T-helper 17 cell (primary cell): ENCODE results near the gene ELL. TPM values are rescaled to one million over a fixed set of nuclear protein-coding genes. Genes with fewer than 3 reads are reported as not detected.

Experiments
- ATAC-seq: fragments of 150-1000 bp; cut with Tn5 transposase; 2 replicates; pipeline ENCODE4 v1.10.0; 2021; ENCODE audit warnings: mild to moderate bottlenecking, moderate library complexity
- DNase-seq, 3 donors: peaks; one replicate each; pipeline versions ENCODE4 v3.0.0 to v3.0.0-alpha.2; 2020 to 2021
- H3K9me3 ChIP-seq: one replicate; pipeline ENCODE4 v1.7.0; 2013; ENCODE audit warnings: low read length, mild to moderate bottlenecking; ENCODE audit not compliant: control insufficient read depth, poor library complexity, severe bottlenecking
- H3K27ac Mint-ChIP-seq: one replicate; pipeline ENCODE4 v1.8.0; 2022; ENCODE audit warnings: mild to moderate bottlenecking, moderate library complexity, mixed read lengths
- H3K27me3 Mint-ChIP-seq: one replicate; pipeline ENCODE4 v1.8.0; 2022; ENCODE audit warnings: mixed read lengths
- H3K36me3 Mint-ChIP-seq: one replicate; pipeline ENCODE4 v1.8.0; 2022; ENCODE audit warnings: low read depth, mixed read lengths
- H3K4me1 Mint-ChIP-seq: one replicate; pipeline ENCODE4 v1.8.0; 2022; ENCODE audit warnings: mild to moderate bottlenecking, mixed read lengths
- H3K4me3 Mint-ChIP-seq: one replicate; pipeline ENCODE4 v1.8.0; 2022; ENCODE audit warnings: mild to moderate bottlenecking, moderate library complexity, mixed read lengths
- total RNA-seq, 4 donors: library from RNA in 2 of 4; stranded (reverse) in 2 of 4; gene quantifications; one replicate each; pipeline ENCODE4 v1.2.3 and lab custom pipeline; 2022 to 2026

The ELL gene
- total RNA-seq, 2 donors from 2014 or later = 51.0 to 62.8 TPM

GRCh38 chr19:18460900-18461299, 61.0 kb downstream of the ELL start:
- H3K9me3 ChIP-seq = no peaks in the 10 kb centered on the region
- Mint-ChIP-seq H3K4me3 (no peak overlapping the region), H3K27me3 (no peaks in the 10 kb centered on the region), H3K36me3 (peaks cover 4% of the 10 kb centered on the region), H3K4me1 (peaks cover 12% of the 10 kb centered on the region), H3K27ac (no peak overlapping the region)
- DNase-seq = no peak
- ATAC-seq = no peak

- H3K4me3 Mint-ChIP-seq = no peak overlapping the region
- ATAC-seq = no peak
- no peaks in the 10 kb centered on the region for H3K27me3 Mint-ChIP-seq
- H3K4me1 Mint-ChIP-seq = peaks cover 10% of the 10 kb centered on the region
- peaks cover 4% of the 10 kb centered on the region for H3K36me3 Mint-ChIP-seq
- no peak overlapping the region for H3K27ac Mint-ChIP-seq
- DNase-seq = no peak
- no peaks in the 10 kb centered on the region for H3K9me3 ChIP-seq
Observed at GRCh38 chr19:18457483-18458331, 64.2 kb downstream of the ELL start.

GRCh38 chr19:18456974-18457373, 64.9 kb downstream of the ELL start:
- H3K4me3 Mint-ChIP-seq = no peak overlapping the region
- ATAC-seq = no peak
- H3K27me3 Mint-ChIP-seq = no peaks in the 10 kb centered on the region
- peaks cover 10% of the 10 kb centered on the region for H3K4me1 Mint-ChIP-seq
- H3K9me3 ChIP-seq = no peaks in the 10 kb centered on the region
- H3K27ac Mint-ChIP-seq = no peak overlapping the region
- peaks cover 4% of the 10 kb centered on the region for H3K36me3 Mint-ChIP-seq
- DNase-seq = no peak

- peaks cover 6% of the 10 kb centered on the region for H3K4me1 Mint-ChIP-seq
- no peaks in the 10 kb centered on the region for H3K27me3 Mint-ChIP-seq
- peak overlapping the region; percentile 89 for H3K27ac Mint-ChIP-seq
- no peak for ATAC-seq
- no peak overlapping the region for H3K4me3 Mint-ChIP-seq
- no peaks in the 10 kb centered on the region for H3K9me3 ChIP-seq
- DNase-seq = no peak
- H3K36me3 Mint-ChIP-seq = peaks cover 2% of the 10 kb centered on the region
Observed at GRCh38 chr19:18456279-18456678, 65.6 kb downstream of the ELL start.

GRCh38 chr19:18453269-18454024, 68.4 kb downstream of the ELL start:
- H3K27ac Mint-ChIP-seq = peak overlapping the region; percentile 84
- no peak for ATAC-seq

GRCh38 chr19:18452386-18452785, 69.5 kb downstream of the ELL start:
- Mint-ChIP-seq H3K36me3 (peaks cover 5% of the 10 kb centered on the region), H3K4me3 (no peak overlapping the region), H3K4me1 (peaks cover 10% of the 10 kb centered on the region), H3K27ac (peak overlapping the region; percentile 84), H3K27me3 (no peaks in the 10 kb centered on the region)
- DNase-seq (no peak), ATAC-seq (no peak)
- no peaks in the 10 kb centered on the region for H3K9me3 ChIP-seq

More at GRCh38 chr19:18453269-18454024, 68.4 kb downstream of the ELL start:
- H3K36me3 Mint-ChIP-seq = peaks cover 3% of the 10 kb centered on the region
- no peaks in the 10 kb centered on the region for H3K9me3 ChIP-seq
- no peak for DNase-seq
- H3K27me3 Mint-ChIP-seq = no peaks in the 10 kb centered on the region
- peaks cover 10% of the 10 kb centered on the region for H3K4me1 Mint-ChIP-seq
- H3K4me3 Mint-ChIP-seq = no peak overlapping the region

GRCh38 chr19:18450931-18451836, 70.7 kb downstream of the ELL start:
- Mint-ChIP-seq H3K4me3 (peak overlapping the region; percentile 33), H3K36me3 (peaks cover 2% of the 10 kb centered on the region), H3K27ac (no peak overlapping the region), H3K4me1 (peaks cover 8% of the 10 kb centered on the region), H3K27me3 (no peaks in the 10 kb centered on the region)
- no peaks in the 10 kb centered on the region for H3K9me3 ChIP-seq
- ATAC-seq (peak; percentile 86), DNase-seq (peak; percentile 76 to 94 (median 79))

GRCh38 chr19:18450021-18450930, 71.6 kb downstream of the ELL start:
- Mint-ChIP-seq H3K4me3 (peak overlapping the region; percentile 9), H3K27me3 (no peaks in the 10 kb centered on the region), H3K4me1 (peaks cover 8% of the 10 kb centered on the region), H3K36me3 (peaks cover 2% of the 10 kb centered on the region), H3K27ac (no peak overlapping the region)
- peak; percentile 1 for ATAC-seq
- no peak for DNase-seq
- no peaks in the 10 kb centered on the region for H3K9me3 ChIP-seq

GRCh38 chr19:18449552-18449951, 72.3 kb downstream of the ELL start:
- H3K27me3 Mint-ChIP-seq = no peaks in the 10 kb centered on the region
- H3K4me3 Mint-ChIP-seq = no peak overlapping the region
- H3K4me1 Mint-ChIP-seq = peaks cover 8% of the 10 kb centered on the region
- no peak overlapping the region for H3K27ac Mint-ChIP-seq
- peaks cover 2% of the 10 kb centered on the region for H3K36me3 Mint-ChIP-seq
- ATAC-seq = no peak
- no peak for DNase-seq
- no peaks in the 10 kb centered on the region for H3K9me3 ChIP-seq

- Mint-ChIP-seq H3K4me3 (no peak overlapping the region), H3K27me3 (no peaks in the 10 kb centered on the region), H3K27ac (no peak overlapping the region), H3K4me1 (peaks cover 10% of the 10 kb centered on the region), H3K36me3 (peaks cover 2% of the 10 kb centered on the region)
- ATAC-seq = no peak
- H3K9me3 ChIP-seq = no peaks in the 10 kb centered on the region
- no peak for DNase-seq
Observed at GRCh38 chr19:18446811-18447359, 75.0 kb downstream of the ELL start.

- no peaks in the 10 kb centered on the region for H3K9me3 ChIP-seq
- Mint-ChIP-seq H3K4me3 (no peak overlapping the region), H3K36me3 (peaks cover 2% of the 10 kb centered on the region), H3K4me1 (peaks cover 11% of the 10 kb centered on the region), H3K27ac (no peak overlapping the region), H3K27me3 (no peaks in the 10 kb centered on the region)
- DNase-seq = no peak
- no peak for ATAC-seq
Observed at GRCh38 chr19:18446145-18446810, 75.6 kb downstream of the ELL start.
